SK-N-SH (cell line): ENCODE results near the gene DEGS2. TPM values are rescaled to one million over a fixed set of nuclear protein-coding genes. Genes with fewer than 3 reads are reported as not detected.

Experiments
- CTCF ChIA-PET: fragments of 300-600, 350-600 bp; formaldehyde crosslinking; extraction: SDS; loops from one replicate; lab custom pipeline; 2021; lab: Yijun Ruan, JAX
- POLR2A ChIA-PET: fragments of 350-600 bp; sonication (Branson Sonifier 250); formaldehyde crosslinking; extraction: SDS; loops from one replicate; lab custom pipeline; 2020; ENCODE audit warnings: antibody characterized with exemption, inconsistent platforms; lab: Yijun Ruan, JAX
- DNase-seq: peaks from one replicate; pipeline ENCODE4 v3.0.0; 2012
- H2AFZ ChIP-seq: fragments of 200-600 bp; sonication (generic); 2 replicates; pipeline ENCODE4 v1.8.1; 2016; ENCODE audit warnings: antibody characterized with exemption, mild to moderate bottlenecking, low read depth
- H3F3A ChIP-seq: fragments of 200-600 bp; sonication (generic); replicated peaks from 2 replicates; pipeline ENCODE3; 2016; ENCODE audit warnings: antibody characterized with exemption, mild to moderate bottlenecking; ENCODE audit not compliant: insufficient read depth
- H3K27ac ChIP-seq, 2 experiments: fragments of 200-500 bp in 1 of 2; fragments of 200-600 bp in 1 of 2; sonication (Bioruptor generic) in 1 of 2; sonication (generic), shearing (Covaris generic) in 1 of 2; 2 replicates each; pipeline versions ENCODE4 v1.5.1 to v1.6.1; 2014 to 2016; ENCODE audit warnings: low read depth in 2 of 2, inconsistent platforms in 1 of 2, low read length in 1 of 2, mild to moderate bottlenecking in 1 of 2, mixed read lengths in 1 of 2
- H3K27me3 ChIP-seq: fragments of 200-600 bp; sonication (generic), shearing (Covaris generic); 2 replicates; pipeline ENCODE4 v1.6.1; 2016; ENCODE audit warnings: mixed run types; ENCODE audit not compliant: insufficient read depth
- H3K36me3 ChIP-seq, 2 experiments: fragments of 200-500 bp in 1 of 2; fragments of 200-600 bp in 1 of 2; sonication (Bioruptor generic) in 1 of 2; sonication (generic) in 1 of 2; replicated peaks in 1 of 2; 2 replicates each; pipeline versions ENCODE3 to v1.5.1; 2014 to 2016; ENCODE audit warnings: low read length in 1 of 2, mild to moderate bottlenecking in 1 of 2; ENCODE audit not compliant: insufficient read depth in 2 of 2, control insufficient read depth in 1 of 2
- H3K4me1 ChIP-seq, 2 experiments: fragments of 200-500 bp in 1 of 2; fragments of 200-600 bp in 1 of 2; sonication (Bioruptor generic) in 1 of 2; sonication (generic), shearing (Covaris generic) in 1 of 2; 2 replicates each; pipeline versions ENCODE4 v1.5.1 to v1.6.1; 2014 to 2016; ENCODE audit warnings: low read depth in 1 of 2, low read length in 1 of 2, mixed run types in 1 of 2; ENCODE audit not compliant: insufficient read depth in 2 of 2, control insufficient read depth in 1 of 2
- H3K4me2 ChIP-seq: fragments of 200-600 bp; sonication (generic), shearing (Covaris generic); 2 replicates; pipeline ENCODE4 v1.6.1; 2017; ENCODE audit warnings: mixed run types
- H3K4me3 ChIP-seq, 2 experiments: fragments of 200-500 bp in 1 of 2; fragments of 200-600 bp in 1 of 2; sonication (Bioruptor generic) in 1 of 2; sonication (generic), shearing (Covaris generic) in 1 of 2; 2 replicates each; pipeline versions ENCODE4 v1.5.1 to v1.8.1; 2014 to 2016; ENCODE audit warnings: low read depth in 2 of 2, inconsistent platforms in 1 of 2, low read length in 1 of 2, mild to moderate bottlenecking in 1 of 2, mixed read lengths in 1 of 2, moderate library complexity in 1 of 2
- H3K79me2 ChIP-seq: fragments of 200-600 bp; sonication (generic); 2 replicates; pipeline ENCODE4 v1.8.1; 2017; ENCODE audit warnings: mild to moderate bottlenecking; ENCODE audit not compliant: insufficient read depth
- H3K9ac ChIP-seq: fragments of 200-600 bp; sonication (generic); 2 replicates; pipeline ENCODE4 v1.6.1; 2017; ENCODE audit warnings: mixed run types
- H3K9me2 ChIP-seq: fragments of 200-600 bp; sonication (generic); 2 replicates; pipeline ENCODE4 v1.6.1; 2017; ENCODE audit warnings: mixed run types
- H3K9me3 ChIP-seq: fragments of 200-600 bp; sonication (generic); 2 replicates; pipeline ENCODE4 v1.6.1; 2017; ENCODE audit warnings: mixed run types, mild to moderate bottlenecking, moderate library complexity
- H4K20me1 ChIP-seq: fragments of 200-600 bp; sonication (generic); 2 replicates; pipeline ENCODE4 v1.6.1; 2017; ENCODE audit warnings: mild to moderate bottlenecking, mixed run types; ENCODE audit not compliant: insufficient read depth
- CHD2 ChIP-seq: fragments of 150-350 bp; IDR thresholded peaks from 2 replicates; pipeline ENCODE4 v1.6.1; 2018; ENCODE audit warnings: low read length; ENCODE audit not compliant: partially characterized antibody
- ELF1 ChIP-seq: IDR thresholded peaks from 2 replicates; pipeline ENCODE4 v1.4.0; 2012
- EZH2phosphoT487 ChIP-seq: fragments of 200-600 bp; sonication (generic); IDR thresholded peaks from 2 replicates; pipeline ENCODE4 v1.6.1; 2017; ENCODE audit warnings: low read depth, mixed run types, mild to moderate bottlenecking, antibody characterized with exemption, moderate library complexity, borderline replicate concordance
- FOSL2 ChIP-seq: IDR thresholded peaks from 2 replicates; pipeline ENCODE4 v1.4.0; 2012; ENCODE audit warnings: low read depth, mild to moderate bottlenecking, moderate library complexity, borderline replicate concordance
- FOXM1 ChIP-seq: IDR thresholded peaks from 2 replicates; pipeline ENCODE4 v1.4.0; 2012; ENCODE audit warnings: low read depth, mild to moderate bottlenecking
- GABPA ChIP-seq: IDR thresholded peaks from 2 replicates; pipeline ENCODE4 v1.4.0; 2012; ENCODE audit warnings: low read depth, mild to moderate bottlenecking
- JUND ChIP-seq: IDR thresholded peaks from 2 replicates; pipeline ENCODE4 v1.4.0; 2012
- NFIC ChIP-seq: IDR thresholded peaks from 2 replicates; pipeline ENCODE4 v1.4.0; 2012; ENCODE audit warnings: borderline replicate concordance
- RAD21 ChIP-seq: IDR thresholded peaks from 2 replicates; pipeline ENCODE4 v1.6.1; 2012; ENCODE audit warnings: mild to moderate bottlenecking, low read length
- RCOR1 ChIP-seq: fragments of 150-350 bp; IDR thresholded peaks from 2 replicates; pipeline ENCODE4 v1.6.1; 2017; ENCODE audit warnings: antibody characterized with exemption, low read length
- RXRA ChIP-seq: IDR thresholded peaks from 2 replicates; pipeline ENCODE4 v1.4.0; 2012; ENCODE audit warnings: low read depth, mild to moderate bottlenecking, borderline replicate concordance
- SIN3A ChIP-seq: IDR thresholded peaks from 2 replicates; pipeline ENCODE4 v1.6.1; 2012; ENCODE audit warnings: low read depth, mild to moderate bottlenecking, low read length, moderate library complexity, borderline replicate concordance
- TAF1 ChIP-seq: IDR thresholded peaks from 2 replicates; pipeline ENCODE4 v1.6.1; 2012; ENCODE audit warnings: low read depth, mild to moderate bottlenecking, low read length, moderate library complexity, borderline replicate concordance
- TCF12 ChIP-seq: IDR thresholded peaks from 2 replicates; pipeline ENCODE4 v1.4.0; 2012
- TEAD4 ChIP-seq: IDR thresholded peaks from 2 replicates; pipeline ENCODE4 v1.4.0; 2012; ENCODE audit warnings: mild to moderate bottlenecking, borderline replicate concordance; ENCODE audit not compliant: insufficient read depth
- YY1 ChIP-seq: IDR thresholded peaks from 2 replicates; pipeline ENCODE4 v1.4.0; 2012; ENCODE audit warnings: low read depth, mild to moderate bottlenecking
- WGBS: methylation state at CpG from one replicate; pipeline ENCODE4 v1.1.6; 2017; ENCODE audit warnings: low lambda C conversion rate; 5-methylcytosine and 5-hydroxymethylcytosine counted together
- polyA plus RNA-seq, 3 experiments: library from polyadenylated mRNA; depleted of rRNA; stranded (reverse); fragments of >200 nt; gene quantifications; 2 replicates each; pipeline ENCODE4 v1.2.3, GENCODE V29; 2012
- TF ChIP-seq, protein P1 (sequence below): IDR thresholded peaks from 2 replicates; pipeline ENCODE4 v1.4.0; 2012; ENCODE audit warnings: low read depth, borderline replicate concordance
- TF ChIP-seq, protein P2 (sequence below): IDR thresholded peaks from 2 replicates; pipeline ENCODE4; 2012
- TF ChIP-seq, protein P3 (sequence below): fragments of 150-350 bp; IDR thresholded peaks from 2 replicates; pipeline ENCODE4 v1.6.1; 2016; ENCODE audit warnings: mild to moderate bottlenecking, low read depth, low read length
- TF ChIP-seq, protein P4 (sequence below): fragments of 200-600 bp; sonication (generic); IDR thresholded peaks from 2 replicates; pipeline ENCODE4 v1.6.1; 2017; ENCODE audit warnings: antibody characterized with exemption, mild to moderate bottlenecking, moderate library complexity

The DEGS2 gene
- polyA plus RNA-seq, 1 of the 3 experiments (the other 2 are of a cell fraction) = 0.02 TPM

DNA sequence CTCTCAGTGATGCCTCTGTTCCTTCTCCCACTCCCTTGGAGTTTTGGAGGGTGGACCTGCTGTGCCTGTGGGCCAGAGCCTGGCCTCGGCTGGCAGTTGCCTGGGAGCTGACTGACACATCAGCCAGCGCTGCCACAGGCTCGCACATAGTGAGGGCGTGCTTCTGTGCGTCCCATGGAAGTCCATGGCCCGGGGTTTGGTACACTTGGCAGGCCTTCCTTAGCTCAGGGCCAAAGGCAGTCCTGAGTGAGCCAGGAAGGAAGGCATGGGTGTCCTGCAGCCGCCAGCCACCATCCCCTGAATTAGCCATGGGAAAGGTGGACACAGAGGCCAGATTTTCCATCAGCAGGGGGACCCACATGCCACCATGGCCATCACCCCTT, 1.1 kb upstream of the DEGS2 start:
- peaks cover 0 to 23% of the 10 kb centered on the region in 2 experiments; a peak in 2 of 4 replicates for H3K4me1 ChIP-seq

More for the DNA sequence above, 1.1 kb upstream of the DEGS2 start:
- TF ChIP-seq YY1 (no peak), SIN3A (no peak), ELF1 (no peak), EZH2phosphoT487 (no peak), TAF1 (no peak), FOSL2 (no peak), GABPA (no peak), TEAD4 (no peak), JUND (no peak), TCF12 (no peak), RXRA (no peak), CHD2 (no peak), FOXM1 (no peak), RCOR1 (no peak), NFIC (no peak), RAD21 (no peak)
- TF ChIP-seq, protein P1, sequence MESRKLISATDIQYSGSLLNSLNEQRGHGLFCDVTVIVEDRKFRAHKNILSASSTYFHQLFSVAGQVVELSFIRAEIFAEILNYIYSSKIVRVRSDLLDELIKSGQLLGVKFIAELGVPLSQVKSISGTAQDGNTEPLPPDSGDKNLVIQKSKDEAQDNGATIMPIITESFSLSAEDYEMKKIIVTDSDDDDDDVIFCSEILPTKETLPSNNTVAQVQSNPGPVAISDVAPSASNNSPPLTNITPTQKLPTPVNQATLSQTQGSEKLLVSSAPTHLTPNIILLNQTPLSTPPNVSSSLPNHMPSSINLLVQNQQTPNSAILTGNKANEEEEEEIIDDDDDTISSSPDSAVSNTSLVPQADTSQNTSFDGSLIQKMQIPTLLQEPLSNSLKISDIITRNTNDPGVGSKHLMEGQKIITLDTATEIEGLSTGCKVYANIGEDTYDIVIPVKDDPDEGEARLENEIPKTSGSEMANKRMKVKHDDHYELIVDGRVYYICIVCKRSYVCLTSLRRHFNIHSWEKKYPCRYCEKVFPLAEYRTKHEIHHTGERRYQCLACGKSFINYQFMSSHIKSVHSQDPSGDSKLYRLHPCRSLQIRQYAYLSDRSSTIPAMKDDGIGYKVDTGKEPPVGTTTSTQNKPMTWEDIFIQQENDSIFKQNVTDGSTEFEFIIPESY = no peak
- TF ChIP-seq, protein P2, sequence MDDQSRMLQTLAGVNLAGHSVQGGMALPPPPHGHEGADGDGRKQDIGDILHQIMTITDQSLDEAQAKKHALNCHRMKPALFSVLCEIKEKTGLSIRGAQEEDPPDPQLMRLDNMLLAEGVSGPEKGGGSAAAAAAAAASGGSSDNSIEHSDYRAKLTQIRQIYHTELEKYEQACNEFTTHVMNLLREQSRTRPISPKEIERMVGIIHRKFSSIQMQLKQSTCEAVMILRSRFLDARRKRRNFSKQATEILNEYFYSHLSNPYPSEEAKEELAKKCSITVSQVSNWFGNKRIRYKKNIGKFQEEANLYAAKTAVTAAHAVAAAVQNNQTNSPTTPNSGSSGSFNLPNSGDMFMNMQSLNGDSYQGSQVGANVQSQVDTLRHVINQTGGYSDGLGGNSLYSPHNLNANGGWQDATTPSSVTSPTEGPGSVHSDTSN = no peak
- TF ChIP-seq, protein P3, sequence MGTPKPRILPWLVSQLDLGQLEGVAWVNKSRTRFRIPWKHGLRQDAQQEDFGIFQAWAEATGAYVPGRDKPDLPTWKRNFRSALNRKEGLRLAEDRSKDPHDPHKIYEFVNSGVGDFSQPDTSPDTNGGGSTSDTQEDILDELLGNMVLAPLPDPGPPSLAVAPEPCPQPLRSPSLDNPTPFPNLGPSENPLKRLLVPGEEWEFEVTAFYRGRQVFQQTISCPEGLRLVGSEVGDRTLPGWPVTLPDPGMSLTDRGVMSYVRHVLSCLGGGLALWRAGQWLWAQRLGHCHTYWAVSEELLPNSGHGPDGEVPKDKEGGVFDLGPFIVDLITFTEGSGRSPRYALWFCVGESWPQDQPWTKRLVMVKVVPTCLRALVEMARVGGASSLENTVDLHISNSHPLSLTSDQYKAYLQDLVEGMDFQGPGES = no peak
- TF ChIP-seq, protein P4, sequence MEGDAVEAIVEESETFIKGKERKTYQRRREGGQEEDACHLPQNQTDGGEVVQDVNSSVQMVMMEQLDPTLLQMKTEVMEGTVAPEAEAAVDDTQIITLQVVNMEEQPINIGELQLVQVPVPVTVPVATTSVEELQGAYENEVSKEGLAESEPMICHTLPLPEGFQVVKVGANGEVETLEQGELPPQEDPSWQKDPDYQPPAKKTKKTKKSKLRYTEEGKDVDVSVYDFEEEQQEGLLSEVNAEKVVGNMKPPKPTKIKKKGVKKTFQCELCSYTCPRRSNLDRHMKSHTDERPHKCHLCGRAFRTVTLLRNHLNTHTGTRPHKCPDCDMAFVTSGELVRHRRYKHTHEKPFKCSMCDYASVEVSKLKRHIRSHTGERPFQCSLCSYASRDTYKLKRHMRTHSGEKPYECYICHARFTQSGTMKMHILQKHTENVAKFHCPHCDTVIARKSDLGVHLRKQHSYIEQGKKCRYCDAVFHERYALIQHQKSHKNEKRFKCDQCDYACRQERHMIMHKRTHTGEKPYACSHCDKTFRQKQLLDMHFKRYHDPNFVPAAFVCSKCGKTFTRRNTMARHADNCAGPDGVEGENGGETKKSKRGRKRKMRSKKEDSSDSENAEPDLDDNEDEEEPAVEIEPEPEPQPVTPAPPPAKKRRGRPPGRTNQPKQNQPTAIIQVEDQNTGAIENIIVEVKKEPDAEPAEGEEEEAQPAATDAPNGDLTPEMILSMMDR = no peak
- TF ChIP-seq, all 33 proteins: peak for 0
- Histone ChIP-seq H3K9ac (no peak overlapping the region), H3F3A (no peaks in the 10 kb centered on the region), H3K36me3 (no peaks in the 10 kb centered on the region), H3K79me2 (no peaks in the 10 kb centered on the region), H3K9me2 (no peaks in the 10 kb centered on the region), H3K4me3 (no peak overlapping the region), H3K9me3 (no peaks in the 10 kb centered on the region), H4K20me1 (no peaks in the 10 kb centered on the region), H3K4me2 (no peak overlapping the region), H3K27me3 (peaks cover 12% of the 10 kb centered on the region), H2AFZ (no peak overlapping the region), H3K27ac (no peak overlapping the region)
- CTCF ChIA-PET = interaction anchor here (2.7 to 4.1 kb wide), 3 partner anchors 18 to 52 kb away, joined by 8 to 21 read pairs (median 8); no protein-coding TSS in a partner anchor
- WGBS = 73% methylated on average over 6 of the region's 7 CpGs
- DNase-seq = no peak
- POLR2A ChIA-PET = no interaction called here
